ENCODE data around the gene N4BP2L2.
"Not testable (repeated sequence)": the region's sequence is repeated elsewhere in the genome, so short reads cannot be mapped to it uniquely, and the experiment has no call there.

Gene N4BP2L2

DNA sequence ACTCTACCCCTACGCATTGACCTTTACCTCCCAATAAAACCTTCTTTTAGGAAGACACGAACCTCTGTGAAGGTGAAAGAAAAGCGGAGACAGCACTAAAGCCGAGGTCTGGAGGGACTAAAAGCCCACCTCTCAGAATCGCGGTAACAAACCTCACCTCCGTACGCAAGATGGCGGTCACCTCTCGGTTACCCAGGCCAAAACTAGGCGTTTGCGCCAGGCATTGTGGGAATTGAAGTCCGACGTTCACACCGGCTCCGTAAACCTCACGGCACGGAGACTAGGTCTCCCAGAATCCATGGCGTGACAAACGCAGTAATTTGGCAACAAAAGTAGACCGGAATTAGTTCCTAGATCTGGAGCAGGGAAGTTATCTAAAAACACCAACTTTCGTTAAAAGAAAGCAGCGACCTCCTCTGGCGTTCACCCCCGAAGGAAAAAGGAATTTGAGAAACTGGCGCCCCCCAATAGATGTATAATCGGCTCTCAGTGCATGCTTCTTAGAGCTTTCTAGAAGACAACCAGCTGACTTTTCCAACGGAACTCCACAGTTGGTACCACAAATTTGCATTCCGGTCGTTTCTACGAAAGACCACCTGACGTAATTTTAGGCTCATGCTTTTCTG, at the start of gene N4BP2L2:
Gene N4BP2L2, minus strand, starts transcription at position 175 of the 626 bp plus-strand sequence. CDS start 1,768 bp downstream, outside the sequence.
- peak; percentile 97 for DNase-seq (ENCODE audit: low read depth)

GRCh38 chr13:32587811-32588170, 49.2 kb upstream of the N4BP2L2 start:
- peak; percentile 28 for DNase-seq (ENCODE audit: low read depth)

GRCh38 chr13:32587011-32587810, 48.6 kb upstream of the N4BP2L2 start:
- DNase-seq (ENCODE audit: low read depth), result peak; percentile 56

- peak; percentile 96 for DNase-seq (ENCODE audit: low read depth)
Observed at GRCh38 chr13:32586080-32586900, 47.7 kb upstream of the N4BP2L2 start, which contains the start of gene PDS5B. Gene PDS5B, plus strand, starts transcription at chr13:32586452. Its CDS starts 62,321 bp downstream, at chr13:32648773.

DNA sequence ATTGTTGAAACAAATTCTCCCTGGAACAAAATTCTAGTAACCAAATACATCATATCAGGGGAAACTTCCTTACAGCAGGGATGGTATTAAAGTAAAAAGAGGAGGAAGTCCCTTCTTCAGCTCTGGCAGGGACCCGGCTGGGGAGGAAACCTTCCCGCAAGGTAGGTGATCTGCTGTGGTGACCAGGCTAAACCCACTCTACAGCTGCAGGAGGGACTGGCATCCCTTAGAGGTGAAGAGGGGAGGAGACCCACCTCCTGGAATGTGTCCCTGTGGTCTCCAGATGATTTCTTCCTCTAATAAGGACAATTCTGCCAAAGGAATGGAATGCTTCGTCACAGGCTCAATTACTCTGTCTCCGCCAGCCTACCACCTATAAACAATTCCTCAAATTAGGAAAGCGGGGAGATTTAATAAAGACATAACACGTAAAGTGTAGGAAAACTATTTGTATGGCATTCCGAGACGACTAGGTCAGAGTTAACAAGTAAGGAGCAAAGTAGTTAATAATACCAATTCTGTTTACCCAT, 47.0 kb upstream of the N4BP2L2 start:
- DNase-seq (ENCODE audit: low read depth), result no peak

GRCh38 chr13:32582991-32583390, 44.4 kb upstream of the N4BP2L2 start:
- no peak for DNase-seq (ENCODE audit: low read depth)

GRCh38 chr13:32582281-32582680, 43.7 kb upstream of the N4BP2L2 start:
- no peak for DNase-seq (ENCODE audit: low read depth)

DNA sequence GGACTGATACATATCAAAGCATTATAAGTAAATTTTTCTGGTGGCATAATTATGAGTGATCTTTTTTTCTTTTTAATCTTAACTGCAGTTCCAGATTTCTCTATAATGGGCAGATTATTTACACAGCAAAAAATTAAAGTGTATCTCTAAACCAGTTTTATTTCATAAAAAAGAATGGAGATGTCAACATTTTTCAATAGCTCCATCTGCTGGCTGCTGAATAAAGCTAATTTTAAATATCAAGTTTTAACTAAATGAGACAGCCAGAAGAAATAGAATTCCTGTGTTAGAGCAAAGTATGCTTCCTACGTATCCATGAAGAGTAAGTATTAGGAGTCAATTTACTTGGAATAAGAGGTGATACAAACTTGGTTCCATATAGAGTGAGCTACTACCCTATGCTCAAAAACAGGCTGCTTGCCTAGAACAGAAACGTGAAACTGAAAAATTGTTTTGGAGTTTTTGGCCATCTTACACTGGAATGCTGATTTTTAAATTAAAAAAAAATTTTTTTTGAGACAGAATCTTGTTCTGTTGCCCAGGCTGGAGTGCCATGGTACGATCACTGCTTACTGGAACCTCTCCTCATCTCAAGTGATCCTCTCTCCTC, 42.7 kb upstream of the N4BP2L2 start:
- DNase-seq (ENCODE audit: low read depth), result peak; percentile 23

DNA sequence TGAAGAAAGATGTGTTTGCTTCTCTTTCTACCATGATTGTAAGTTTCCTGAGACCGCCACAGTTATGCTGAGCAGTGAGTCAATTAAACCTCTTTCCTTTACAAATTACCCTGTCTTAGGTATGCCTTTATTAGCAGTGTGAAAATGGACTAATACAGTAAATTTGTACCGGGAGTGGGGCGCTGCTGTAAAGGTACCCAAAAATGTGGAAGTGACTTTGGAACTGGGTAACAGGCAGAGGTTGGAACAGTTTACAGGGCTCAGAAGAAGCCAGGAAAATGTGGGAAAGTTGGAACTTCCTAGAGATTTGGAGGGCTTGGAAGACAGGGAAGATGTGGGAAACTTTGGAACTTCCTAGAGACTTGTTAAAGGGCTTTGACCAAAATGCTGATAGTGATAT, 38.4 kb upstream of the N4BP2L2 start:
- DNase-seq (ENCODE audit: low read depth), result no peak

DNA sequence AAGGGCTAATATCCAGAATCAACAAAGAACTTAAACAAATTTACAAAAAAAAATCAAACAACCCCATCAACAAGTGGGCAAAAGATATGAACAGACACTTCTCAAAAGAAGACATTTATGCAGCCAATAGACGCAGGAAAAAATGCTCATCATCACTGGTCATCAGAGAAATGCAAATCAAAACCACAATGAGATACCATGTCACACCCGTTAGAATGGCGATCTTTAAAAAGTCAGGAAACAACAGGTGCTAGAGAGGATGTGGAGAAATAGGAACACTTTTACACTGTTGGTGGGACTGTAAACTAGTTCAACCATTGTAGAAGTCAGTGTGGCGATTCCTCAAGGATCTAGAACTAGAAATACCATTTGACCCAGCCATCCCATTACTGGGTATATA, 37.1 kb upstream of the N4BP2L2 start:
- not testable (repeated sequence) for DNase-seq (ENCODE audit: low read depth)

GRCh38 chr13:32560842-32561241, 22.2 kb upstream of the N4BP2L2 start:
- DNase-seq (ENCODE audit: low read depth), result not testable (repeated sequence)

GRCh38 chr13:32555613-32556012, 17.0 kb upstream of the N4BP2L2 start:
- no peak for DNase-seq (ENCODE audit: low read depth)

- no peak for DNase-seq (ENCODE audit: low read depth)
Observed at GRCh38 chr13:32553720-32554119, 15.1 kb upstream of the N4BP2L2 start.

DNA sequence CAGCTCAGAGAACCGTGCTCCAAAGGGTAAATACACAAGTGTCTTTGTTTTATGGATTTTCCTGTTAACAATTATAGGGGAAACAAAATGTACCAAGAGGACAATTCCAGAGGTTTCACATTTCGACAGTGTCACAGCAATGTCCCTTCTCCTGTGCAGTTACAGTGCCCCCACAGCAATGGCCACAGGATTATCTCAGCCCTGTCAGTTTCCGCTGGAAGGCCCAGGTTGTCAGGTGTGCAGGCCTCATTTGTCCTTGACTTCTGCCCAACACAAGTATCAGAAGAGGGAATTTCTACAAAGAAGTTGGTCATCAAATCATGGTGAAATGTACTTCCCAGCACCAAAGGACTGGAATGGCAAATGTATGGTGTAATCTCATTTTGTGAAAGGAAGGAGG, 11.2 kb upstream of the N4BP2L2 start:
- DNase-seq (ENCODE audit: low read depth), result no peak

GRCh38 chr13:32548837-32549236, 10.2 kb upstream of the N4BP2L2 start:
- DNase-seq (ENCODE audit: low read depth), result no peak

GRCh38 chr13:32545083-32545482, 6.5 kb upstream of the N4BP2L2 start:
- DNase-seq (ENCODE audit: low read depth), result no peak

- DNase-seq (ENCODE audit: low read depth), result no peak
Observed at GRCh38 chr13:32542221-32542620, 3.6 kb upstream of the N4BP2L2 start.

GRCh38 chr13:32538143-32538620, 413 bp downstream of the N4BP2L2 start:
- peak; percentile 35 for DNase-seq (ENCODE audit: low read depth)

- peak; percentile 1 for DNase-seq (ENCODE audit: low read depth)
Observed at GRCh38 chr13:32537580-32538142, 934 bp downstream of the N4BP2L2 start.

DNA sequence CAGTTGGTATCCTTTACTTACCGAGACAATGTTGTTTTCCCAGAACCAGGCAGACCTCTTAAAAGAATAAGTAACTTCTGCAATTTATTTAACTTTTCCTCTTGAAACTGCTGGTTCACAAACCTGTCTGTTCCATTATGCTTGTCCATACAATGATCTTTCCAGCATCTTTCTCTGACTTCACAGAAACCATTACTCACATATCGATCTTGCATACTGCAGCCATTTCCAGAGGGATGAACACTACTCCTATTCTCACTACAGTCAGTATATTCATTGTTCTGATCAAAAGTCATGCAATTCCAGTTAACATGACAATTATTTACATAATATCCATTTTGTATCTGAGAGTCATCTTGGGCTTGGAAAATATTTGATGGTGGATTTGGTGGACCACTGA, 2.8 kb downstream of the N4BP2L2 start:
- DNase-seq (ENCODE audit: low read depth), result no peak

GRCh38 chr13:32535115-32535514, 3.5 kb downstream of the N4BP2L2 start:
- no peak for DNase-seq (ENCODE audit: low read depth)
